Mucosa of stomach (tissue), 1 donor: Measurements from ENCODE around the gene PAX8.

Experiments
- H3K27me3 ChIP-seq: one replicate; pipeline ENCODE4 v1.7.0; 2013; ENCODE audit warnings: mild to moderate bottlenecking, low read length; ENCODE audit not compliant: control insufficient read depth, insufficient read depth
- H3K36me3 ChIP-seq: one replicate; pipeline ENCODE4 v1.7.0; 2013; ENCODE audit warnings: low read length; ENCODE audit not compliant: control insufficient read depth, insufficient read depth
- H3K4me1 ChIP-seq: one replicate; pipeline ENCODE4 v1.7.0; 2013; ENCODE audit warnings: mild to moderate bottlenecking, low read length; ENCODE audit not compliant: control insufficient read depth, insufficient read depth
- H3K4me3 ChIP-seq: one replicate; pipeline ENCODE4 v1.7.0; 2013; ENCODE audit warnings: low read length
- H3K9ac ChIP-seq: one replicate; pipeline ENCODE4 v1.7.0; 2013; ENCODE audit warnings: mild to moderate bottlenecking, low read length, moderate library complexity
- H3K9me3 ChIP-seq: one replicate; pipeline ENCODE4 v1.7.0; 2013; ENCODE audit warnings: mild to moderate bottlenecking, low read length, moderate library complexity; ENCODE audit not compliant: control insufficient read depth
- donor health status: Pancreatic carcinoma.

PAX8 gene

DNA sequence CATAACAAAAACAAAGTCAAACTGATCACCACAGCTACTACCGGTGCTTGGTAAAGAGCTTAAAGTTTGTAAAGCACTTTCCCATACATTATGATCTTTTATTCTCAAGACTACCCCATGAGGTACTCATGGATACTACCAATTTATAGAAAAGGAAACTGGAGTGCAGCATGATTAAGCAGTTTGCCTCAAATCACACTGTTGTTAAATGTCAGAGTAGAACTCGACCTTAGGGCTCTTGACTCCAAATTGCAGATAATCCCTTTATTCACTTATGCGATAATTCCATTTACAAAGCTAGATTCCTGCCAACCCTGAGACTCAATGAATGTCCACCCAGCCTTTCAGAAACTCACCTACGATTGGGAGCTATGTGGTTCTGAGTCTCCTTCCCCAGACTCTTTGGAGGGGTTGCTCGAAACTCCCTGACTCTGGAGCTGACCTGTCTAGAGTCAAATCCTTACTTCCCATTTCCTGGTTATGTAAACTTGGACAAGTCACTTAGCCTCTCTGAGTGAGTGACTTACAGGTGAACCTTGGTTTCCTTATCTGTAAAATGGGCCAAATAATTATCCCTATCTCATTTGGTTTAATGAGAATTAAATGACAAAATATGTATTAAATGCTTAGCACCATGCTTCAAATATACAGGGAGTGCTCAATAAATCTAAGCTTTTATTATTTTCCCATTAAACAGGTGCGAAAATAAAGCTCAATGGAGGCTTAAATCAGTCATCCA, 57.6 kb downstream of the PAX8 start:
- H3K27me3 ChIP-seq, result no peaks in the 10 kb centered on the region
- H3K9me3 ChIP-seq, result no peaks in the 10 kb centered on the region
- H3K36me3 ChIP-seq, result no peaks in the 10 kb centered on the region
- no peak overlapping the region for H3K9ac ChIP-seq
- H3K4me3 ChIP-seq, result no peak overlapping the region
- peaks cover 51% of the 10 kb centered on the region for H3K4me1 ChIP-seq

DNA sequence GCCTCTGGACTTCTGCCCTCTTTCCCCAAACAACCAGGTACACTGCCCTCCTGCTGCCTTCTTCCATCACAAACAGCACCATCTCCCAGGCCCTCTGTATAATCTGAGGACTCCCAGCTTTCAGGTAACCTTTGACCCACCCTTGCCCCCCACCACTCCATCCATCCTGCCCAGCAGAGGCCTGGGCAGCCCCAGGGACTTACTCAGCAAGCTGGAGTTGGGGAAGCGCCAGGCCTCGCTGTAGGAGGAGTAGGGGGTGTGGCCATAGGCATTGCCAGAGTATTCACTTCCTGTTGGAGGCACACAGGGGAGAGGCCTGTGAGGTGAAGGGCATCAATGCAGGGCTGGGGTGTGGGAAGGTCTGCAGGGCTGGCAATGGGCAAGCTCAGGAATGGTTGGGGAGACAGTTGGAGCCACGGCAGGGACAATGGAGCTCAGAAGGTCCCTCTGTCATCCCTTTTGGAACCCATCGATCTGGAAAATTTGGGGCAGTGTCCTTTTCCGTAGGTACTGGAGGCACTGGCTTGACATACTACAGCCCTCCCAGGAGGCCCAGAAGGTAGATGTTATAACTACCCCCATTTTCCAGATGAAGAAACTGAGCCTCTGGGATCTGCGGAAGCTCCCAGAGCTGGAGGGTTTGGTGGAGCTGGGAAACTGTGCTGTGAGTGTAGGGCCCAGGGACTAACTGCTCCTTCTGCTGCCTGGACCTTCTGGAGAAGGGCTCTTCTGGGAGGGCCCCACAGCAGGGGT, 58.7 kb downstream of the PAX8 start:
- Histone ChIP-seq H3K27me3 (no peaks in the 10 kb centered on the region), H3K9me3 (no peaks in the 10 kb centered on the region), H3K36me3 (no peaks in the 10 kb centered on the region), H3K4me1 (peaks cover 45% of the 10 kb centered on the region), H3K4me3 (peak overlapping the region; percentile 24), H3K9ac (no peak overlapping the region)

DNA sequence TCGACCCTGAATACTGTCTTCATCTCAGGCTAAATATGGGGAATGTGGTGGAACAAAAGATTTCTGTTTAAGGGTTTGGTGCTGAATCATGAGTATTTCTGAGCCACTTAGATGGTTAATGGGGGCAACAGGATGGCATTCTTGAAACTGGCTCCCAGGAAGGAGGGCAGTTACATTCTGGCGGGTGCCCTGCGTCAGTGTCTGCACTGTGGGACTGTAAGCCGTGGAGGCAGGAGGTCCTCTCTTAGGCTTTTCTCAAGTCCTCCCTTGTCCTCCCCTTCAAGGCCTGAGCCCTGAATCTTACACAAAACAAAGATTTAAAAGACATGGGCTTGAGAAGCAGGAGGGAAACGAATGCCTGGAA, 59.2 kb downstream of the PAX8 start:
- peaks cover 44% of the 10 kb centered on the region for H3K4me1 ChIP-seq
- no peak overlapping the region for H3K4me3 ChIP-seq
- H3K27me3 ChIP-seq, result no peaks in the 10 kb centered on the region
- no peaks in the 10 kb centered on the region for H3K36me3 ChIP-seq
- no peak overlapping the region for H3K9ac ChIP-seq
- H3K9me3 ChIP-seq, result no peaks in the 10 kb centered on the region

DNA sequence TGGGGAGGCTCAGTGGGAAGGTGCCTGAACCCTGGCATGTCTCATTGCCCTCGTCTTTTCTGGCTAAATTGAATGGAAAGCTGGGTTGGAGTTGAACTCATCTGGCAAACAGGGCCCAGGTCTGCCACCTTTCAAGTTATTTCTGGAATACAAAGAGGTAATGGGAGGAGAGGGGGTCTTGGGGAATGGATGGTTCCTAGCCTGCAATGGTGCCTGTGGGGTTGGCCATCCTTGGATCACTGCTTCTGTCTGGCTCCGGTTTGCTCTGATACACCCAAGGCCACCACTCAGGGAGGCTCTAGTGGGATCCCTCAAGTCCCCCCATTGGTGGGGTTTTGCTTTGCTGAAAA, 59.7 kb downstream of the PAX8 start:
- H3K9me3 ChIP-seq, result no peaks in the 10 kb centered on the region
- no peak overlapping the region for H3K9ac ChIP-seq
- no peaks in the 10 kb centered on the region for H3K27me3 ChIP-seq
- H3K4me3 ChIP-seq, result no peak overlapping the region
- peaks cover 44% of the 10 kb centered on the region for H3K4me1 ChIP-seq
- no peaks in the 10 kb centered on the region for H3K36me3 ChIP-seq

DNA sequence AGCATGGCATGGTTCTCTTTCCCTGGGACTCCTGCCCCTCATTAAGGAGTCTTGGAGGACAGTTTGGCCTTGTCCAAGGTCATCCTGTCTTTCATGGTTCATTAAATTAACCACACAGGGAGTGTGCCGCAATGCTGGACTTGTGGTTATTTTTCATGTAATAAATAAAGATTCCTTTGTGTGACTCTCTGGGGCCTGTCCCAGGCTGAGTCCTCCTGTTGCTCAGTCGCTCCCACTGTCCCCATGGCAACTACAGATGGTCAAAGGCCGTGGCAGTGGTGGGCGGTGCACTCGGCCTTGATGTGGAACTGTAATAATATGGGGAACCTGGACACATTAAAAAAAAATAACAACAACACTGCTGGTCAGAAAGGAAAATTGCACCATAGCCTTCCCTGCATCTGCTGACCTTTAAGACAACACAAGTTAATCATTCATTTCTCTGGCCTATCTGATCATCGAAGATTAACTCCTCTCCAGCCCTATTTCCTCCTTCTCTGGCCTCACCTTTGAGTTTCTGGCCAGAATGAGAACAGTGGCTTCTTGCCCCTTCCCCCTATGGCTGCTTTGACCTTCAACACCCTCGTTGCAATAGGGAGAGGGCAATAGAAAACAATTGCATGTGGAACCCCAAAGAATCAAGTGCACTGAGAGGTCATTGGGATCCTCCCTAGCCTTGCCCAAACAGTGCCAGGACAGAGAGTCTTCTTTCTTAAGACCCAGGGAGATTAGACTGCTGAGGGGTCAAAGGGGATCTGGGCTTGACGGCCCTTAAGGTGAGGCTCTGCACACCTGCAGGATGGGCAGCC, 60.2 kb downstream of the PAX8 start:
- Histone ChIP-seq H3K4me3 (no peak overlapping the region), H3K36me3 (no peaks in the 10 kb centered on the region), H3K9me3 (no peaks in the 10 kb centered on the region), H3K9ac (no peak overlapping the region), H3K27me3 (no peaks in the 10 kb centered on the region), H3K4me1 (peaks cover 44% of the 10 kb centered on the region)

DNA sequence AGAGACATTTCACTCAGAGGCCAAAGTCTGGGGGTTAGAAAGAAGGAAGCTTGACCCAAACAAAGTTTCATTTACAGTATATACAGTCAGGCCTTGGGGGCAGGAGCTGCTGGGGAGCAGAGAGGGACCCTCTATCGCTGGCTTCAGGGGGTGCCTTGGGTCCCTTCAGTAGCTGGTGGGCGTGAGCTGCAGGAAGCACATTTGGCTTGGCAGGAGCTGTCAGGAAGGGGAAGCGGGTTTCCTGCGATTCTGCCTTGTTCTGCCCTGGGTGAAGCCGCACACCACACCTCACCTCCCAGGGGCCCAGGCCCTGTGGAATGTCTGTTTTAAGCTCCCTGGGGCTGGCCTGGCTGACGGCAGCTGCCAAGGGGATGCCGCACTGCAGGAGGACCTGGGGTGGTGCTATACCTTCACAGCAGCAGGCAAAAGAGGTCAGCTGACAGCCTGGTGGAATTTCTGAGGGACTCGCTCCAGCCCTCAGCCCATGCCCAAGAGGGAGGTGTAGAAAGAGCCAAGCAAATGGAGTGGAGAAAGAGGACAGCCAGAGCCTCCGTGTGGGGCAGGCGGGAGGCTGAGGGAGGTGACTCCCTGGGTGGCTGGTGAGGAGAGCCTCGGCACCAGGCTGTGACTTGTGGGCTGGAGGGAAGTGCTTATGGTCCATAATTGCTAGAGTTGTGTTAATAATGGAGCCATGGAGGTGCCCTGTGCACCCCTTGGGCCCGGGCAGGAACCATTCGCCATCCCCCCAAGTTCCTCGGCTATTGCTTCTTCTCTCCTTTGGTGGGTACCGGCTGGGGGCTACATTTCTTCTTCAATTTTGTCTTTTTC, 61.1 kb downstream of the PAX8 start:
- no peaks in the 10 kb centered on the region for H3K36me3 ChIP-seq
- no peaks in the 10 kb centered on the region for H3K9me3 ChIP-seq
- peaks cover 44% of the 10 kb centered on the region for H3K4me1 ChIP-seq
- H3K4me3 ChIP-seq, result no peak overlapping the region
- no peaks in the 10 kb centered on the region for H3K27me3 ChIP-seq
- H3K9ac ChIP-seq, result no peak overlapping the region

DNA sequence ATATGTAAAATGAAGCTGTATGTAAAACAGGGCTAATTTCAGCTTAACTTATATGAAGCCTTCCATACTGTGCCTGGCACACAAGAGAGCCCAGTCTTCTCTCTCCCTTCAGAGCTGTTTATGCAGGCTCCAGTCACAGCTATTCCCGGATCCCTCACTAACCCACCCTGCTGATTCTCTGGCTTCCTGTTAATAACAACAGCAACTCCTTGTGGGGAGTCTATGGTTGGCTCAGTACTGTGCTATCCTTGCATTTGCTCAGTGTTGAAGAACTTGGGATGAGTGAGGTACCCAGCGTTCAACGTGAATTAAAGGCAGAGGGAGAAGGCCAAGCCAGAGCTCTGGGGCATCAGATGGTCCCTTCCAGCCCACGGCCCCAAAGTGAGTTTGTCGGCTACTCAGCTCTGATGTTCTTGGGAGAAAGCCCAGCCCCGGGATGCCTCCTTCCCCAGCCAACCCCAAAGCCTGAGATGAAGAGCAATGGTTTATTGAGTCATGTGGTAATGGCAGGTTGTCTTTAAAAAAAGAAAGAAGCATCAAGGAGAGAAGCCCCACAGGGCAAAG, 61.7 kb downstream of the PAX8 start:
- H3K36me3 ChIP-seq, result no peaks in the 10 kb centered on the region
- peaks cover 47% of the 10 kb centered on the region for H3K4me1 ChIP-seq
- H3K27me3 ChIP-seq, result no peaks in the 10 kb centered on the region
- H3K9ac ChIP-seq, result no peak overlapping the region
- H3K4me3 ChIP-seq, result no peak overlapping the region
- H3K9me3 ChIP-seq, result no peaks in the 10 kb centered on the region

DNA sequence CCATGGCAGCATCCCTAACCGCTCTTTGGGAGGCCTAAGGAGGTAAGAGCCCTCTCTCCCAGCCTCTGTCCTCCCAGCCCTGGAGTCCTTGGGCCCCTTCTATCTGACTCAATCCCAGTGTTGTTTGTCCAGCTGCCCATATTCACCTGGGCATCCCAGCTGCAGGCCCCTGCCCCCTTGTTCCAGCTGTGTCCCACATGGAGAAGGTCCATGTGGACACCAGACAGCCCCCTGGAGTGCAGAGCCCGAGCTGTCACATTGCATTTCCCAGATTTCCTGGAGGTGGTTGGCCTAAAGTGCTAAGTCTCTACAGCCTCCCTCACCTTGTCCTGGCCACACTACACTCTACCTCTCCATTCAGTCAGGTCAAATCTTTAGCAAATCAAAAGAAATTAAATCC, 62.4 kb downstream of the PAX8 start:
- H3K9me3 ChIP-seq, result no peaks in the 10 kb centered on the region
- H3K9ac ChIP-seq, result no peak overlapping the region
- H3K27me3 ChIP-seq, result no peaks in the 10 kb centered on the region
- no peak overlapping the region for H3K4me3 ChIP-seq
- no peaks in the 10 kb centered on the region for H3K36me3 ChIP-seq
- H3K4me1 ChIP-seq, result peaks cover 48% of the 10 kb centered on the region

DNA sequence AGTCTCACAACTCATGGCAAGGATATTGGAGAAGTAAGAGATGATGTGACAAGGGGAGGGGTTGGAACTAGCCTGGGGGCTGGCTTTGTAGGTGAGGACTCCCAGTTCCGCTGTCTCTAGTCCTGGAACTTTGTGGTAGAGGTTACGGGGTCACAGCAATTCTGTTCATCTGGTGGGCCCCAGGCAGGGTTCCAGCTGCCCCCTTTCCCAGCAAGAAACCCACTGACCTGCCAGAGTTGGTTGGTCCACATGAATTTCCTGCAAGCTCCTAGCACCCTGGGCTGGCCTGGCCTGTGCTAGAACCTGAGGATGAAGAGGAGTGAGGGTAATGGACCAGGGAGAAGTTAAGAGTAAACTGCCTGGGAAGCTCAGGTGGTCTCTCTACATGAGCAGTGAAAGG, 63.7 kb downstream of the PAX8 start:
- Histone ChIP-seq H3K9ac (no peak overlapping the region), H3K4me1 (peaks cover 42% of the 10 kb centered on the region), H3K4me3 (no peak overlapping the region), H3K9me3 (no peaks in the 10 kb centered on the region), H3K36me3 (no peaks in the 10 kb centered on the region), H3K27me3 (no peaks in the 10 kb centered on the region)

DNA sequence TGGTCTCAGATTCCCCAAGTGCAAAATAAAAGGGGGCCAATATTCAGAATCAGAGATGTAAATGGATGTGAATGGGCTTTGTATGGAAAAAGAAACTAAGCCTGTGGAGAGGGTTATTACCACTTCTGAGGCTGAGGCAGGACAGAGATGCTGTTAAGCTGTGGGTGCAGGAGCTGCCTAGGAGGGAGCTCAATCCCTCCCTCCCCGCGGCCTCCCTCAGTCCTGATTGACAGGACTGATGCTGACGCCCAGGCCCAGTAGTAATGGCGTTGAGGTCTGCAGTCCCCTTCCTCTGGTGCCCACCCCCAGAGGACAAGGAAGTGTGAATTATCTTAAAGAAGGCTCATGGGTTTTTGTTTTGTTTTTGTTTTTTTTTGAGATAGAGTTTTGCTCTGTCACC, 64.6 kb downstream of the PAX8 start:
- Histone ChIP-seq H3K4me1 (peaks cover 39% of the 10 kb centered on the region), H3K9me3 (no peaks in the 10 kb centered on the region), H3K9ac (no peak overlapping the region), H3K36me3 (no peaks in the 10 kb centered on the region), H3K27me3 (no peaks in the 10 kb centered on the region), H3K4me3 (no peak overlapping the region)

DNA sequence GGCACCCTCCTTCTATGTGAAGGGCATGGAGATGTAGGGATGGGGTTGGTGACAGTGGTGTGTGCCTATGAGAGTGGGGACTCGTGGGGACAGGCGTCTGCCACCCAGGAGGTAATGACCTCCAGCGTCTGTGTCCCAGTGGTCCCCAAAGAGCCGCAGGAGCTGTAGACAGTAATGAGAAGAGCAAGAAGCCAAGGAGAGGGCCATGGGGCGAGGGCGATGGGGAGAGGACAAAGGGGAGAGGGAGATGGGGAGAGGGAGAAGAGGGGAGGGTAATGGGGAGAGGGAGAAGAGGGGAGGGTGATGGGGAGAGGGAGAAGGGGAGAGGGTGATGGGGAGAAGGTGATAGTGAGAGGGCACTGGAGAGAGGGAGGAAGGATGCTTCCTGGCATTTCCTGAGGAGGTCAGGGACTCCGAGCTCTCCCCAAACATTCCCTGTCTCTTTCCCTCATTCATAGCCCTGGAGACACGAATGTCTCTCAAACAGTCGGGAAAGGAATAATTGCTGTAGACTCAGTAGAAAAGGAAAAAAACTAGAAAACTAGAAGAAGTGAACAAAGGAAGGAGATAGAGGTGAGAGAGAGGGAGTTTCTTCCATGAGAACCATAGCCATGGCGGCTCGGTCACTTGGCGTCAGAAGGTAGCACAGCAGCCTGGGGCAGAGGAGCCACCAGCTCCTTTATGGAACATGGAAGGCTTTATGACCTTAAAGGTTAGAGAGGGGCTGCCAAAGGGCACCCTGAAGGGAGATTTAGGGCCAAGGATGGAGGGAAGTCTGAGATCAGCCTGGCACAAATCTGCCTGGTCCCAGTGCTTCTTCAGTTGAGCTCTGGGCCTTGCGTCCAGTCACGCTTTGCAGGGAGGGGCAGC, 65.4 kb downstream of the PAX8 start:
- H3K9me3 ChIP-seq, result no peaks in the 10 kb centered on the region
- H3K9ac ChIP-seq, result no peak overlapping the region
- no peaks in the 10 kb centered on the region for H3K27me3 ChIP-seq
- peaks cover 33% of the 10 kb centered on the region for H3K4me1 ChIP-seq
- no peak overlapping the region for H3K4me3 ChIP-seq
- H3K36me3 ChIP-seq, result no peaks in the 10 kb centered on the region
